NCI-H128 (cell line): Measurements from ENCODE around the gene LSMEM2.
"Not testable (repeated sequence)": the region's sequence is repeated elsewhere in the genome, so short reads cannot be mapped to it uniquely, and the experiment has no call there.

Source experiments
- DNase-seq: peaks from one replicate; lab custom pipeline; 2025; ENCODE audit not compliant: unreplicated experiment; lab: John Stamatoyannopoulos, UW

LSMEM2 gene

DNA sequence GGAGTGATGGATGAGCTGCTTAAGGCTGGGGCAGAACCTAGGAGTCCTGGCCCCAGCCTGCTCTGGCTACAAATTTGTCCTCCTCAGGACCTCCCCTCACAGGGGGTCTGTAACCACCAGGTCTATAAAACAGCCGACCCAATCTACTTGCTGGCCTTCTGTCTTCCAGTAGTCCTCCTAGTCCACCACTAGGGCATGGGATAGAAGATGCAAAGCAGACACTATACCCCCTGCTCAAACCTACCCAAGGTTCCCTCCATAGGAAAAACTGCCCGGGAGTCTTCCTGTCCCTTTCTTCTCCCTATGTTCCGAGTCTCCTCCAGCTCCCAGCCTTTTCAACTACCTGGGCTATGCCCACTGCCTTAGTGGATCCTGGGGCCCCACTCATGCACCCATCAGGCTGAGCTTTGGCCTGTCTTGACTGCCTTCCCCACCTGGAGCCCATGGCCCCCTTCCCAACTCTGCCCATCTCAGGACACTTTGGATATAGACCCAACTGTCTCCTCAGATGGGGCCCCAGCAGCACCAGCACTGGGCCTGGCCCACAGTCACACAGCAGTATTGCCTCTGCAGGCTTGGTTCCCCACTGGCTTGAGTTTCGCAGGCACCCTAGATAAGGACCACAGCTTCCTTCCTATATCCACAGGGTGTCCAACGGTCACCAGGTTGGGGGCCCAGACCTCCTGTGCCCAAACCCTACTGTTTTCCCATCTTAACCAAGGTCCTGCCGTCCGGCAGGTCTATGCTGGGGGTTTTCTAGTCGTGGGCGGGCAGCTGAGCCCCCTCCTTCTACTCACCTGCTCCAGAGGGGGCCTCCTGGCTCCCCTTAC, 19.2 kb downstream of the LSMEM2 start:
- no peak for DNase-seq

- peak; percentile 91 for DNase-seq
Observed at GRCh38 chr3:50298836-50299637, 20.1 kb downstream of the LSMEM2 start, which contains the start of the genes HYAL3 and NAA80. Gene HYAL3, minus strand, starts transcription at chr3:50299405. Its CDS starts 3,803 bp downstream, at chr3:50295602. Gene NAA80, minus strand, starts transcription at chr3:50299405. Its CDS starts 1,942 bp downstream, at chr3:50297463.

GRCh38 chr3:50299638-50299928, 20.7 kb downstream of the LSMEM2 start:
- no peak for DNase-seq

- DNase-seq, result no peak
Observed at GRCh38 chr3:50299929-50300680, 21.2 kb downstream of the LSMEM2 start.

DNA sequence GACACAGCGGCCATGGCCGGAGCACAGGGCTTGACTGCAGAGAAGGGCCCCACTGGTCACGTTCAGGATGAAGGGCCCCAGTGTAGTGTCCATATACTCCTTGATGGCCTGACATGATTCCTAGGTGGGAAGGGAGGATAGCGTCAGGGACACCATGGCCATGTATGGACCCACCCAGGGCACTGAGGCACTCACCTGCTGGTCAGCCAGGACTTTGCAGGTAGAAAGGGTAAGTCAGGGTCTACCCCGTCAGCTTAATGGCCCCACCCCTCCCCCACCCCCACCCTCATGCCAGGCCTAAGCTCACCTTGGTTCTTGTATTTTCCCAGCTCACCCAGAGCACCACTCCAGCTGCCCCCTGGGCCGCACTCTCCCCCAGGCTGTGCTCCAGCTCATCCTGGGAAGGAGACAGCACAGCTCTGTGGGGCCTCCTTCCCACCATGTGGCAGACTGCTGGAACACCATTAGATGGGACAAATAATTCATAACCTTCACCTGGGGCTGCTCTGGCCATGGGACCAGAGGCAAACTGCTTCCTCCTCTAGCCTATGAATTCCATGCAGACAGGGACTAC, 21.9 kb downstream of the LSMEM2 start:
- DNase-seq, result no peak

DNA sequence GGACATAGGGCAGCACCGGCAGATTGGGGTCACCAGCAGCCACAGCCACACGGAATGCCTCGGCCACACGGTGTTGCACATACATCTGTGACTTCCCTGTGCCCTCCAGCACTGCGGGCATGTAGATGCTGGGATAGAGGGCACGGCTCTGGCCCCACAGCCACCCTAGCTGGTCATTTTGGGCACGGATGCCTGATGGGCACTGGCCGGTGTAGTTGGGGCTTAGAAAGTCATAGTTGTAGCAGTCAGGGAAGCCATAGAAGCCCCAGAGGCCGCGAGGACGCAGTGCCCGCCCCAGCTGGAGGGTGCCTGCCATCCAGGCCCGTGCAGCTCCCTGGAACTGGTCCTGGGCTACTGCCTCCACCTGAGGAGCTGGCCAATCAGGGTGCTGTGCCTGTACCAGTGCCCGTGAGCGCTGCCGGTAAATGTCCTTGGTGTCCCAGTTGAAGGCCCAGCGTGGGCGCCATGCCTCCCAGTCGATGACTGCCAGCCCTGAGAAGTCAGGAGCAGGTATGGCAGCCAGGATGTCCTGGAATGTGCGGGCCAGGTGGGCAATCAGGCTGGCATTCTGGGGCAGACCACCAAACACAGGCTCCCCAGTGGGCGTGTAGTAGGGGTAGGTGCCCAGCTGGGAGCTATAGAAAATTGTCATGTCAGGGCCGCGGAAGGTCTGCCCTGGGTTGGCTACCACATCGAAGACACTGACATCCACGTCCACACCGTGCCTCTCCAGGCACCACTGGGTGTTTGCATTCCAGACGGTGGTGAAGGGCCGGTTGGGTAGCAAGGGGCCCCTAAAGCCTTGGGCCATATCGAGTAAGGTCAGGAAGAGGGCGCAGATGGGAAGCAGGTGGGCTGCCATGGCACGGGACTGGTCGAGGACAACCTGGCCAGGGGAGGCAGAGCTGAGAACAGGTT, 23.5 kb downstream of the LSMEM2 start:
- DNase-seq, result no peak

DNA sequence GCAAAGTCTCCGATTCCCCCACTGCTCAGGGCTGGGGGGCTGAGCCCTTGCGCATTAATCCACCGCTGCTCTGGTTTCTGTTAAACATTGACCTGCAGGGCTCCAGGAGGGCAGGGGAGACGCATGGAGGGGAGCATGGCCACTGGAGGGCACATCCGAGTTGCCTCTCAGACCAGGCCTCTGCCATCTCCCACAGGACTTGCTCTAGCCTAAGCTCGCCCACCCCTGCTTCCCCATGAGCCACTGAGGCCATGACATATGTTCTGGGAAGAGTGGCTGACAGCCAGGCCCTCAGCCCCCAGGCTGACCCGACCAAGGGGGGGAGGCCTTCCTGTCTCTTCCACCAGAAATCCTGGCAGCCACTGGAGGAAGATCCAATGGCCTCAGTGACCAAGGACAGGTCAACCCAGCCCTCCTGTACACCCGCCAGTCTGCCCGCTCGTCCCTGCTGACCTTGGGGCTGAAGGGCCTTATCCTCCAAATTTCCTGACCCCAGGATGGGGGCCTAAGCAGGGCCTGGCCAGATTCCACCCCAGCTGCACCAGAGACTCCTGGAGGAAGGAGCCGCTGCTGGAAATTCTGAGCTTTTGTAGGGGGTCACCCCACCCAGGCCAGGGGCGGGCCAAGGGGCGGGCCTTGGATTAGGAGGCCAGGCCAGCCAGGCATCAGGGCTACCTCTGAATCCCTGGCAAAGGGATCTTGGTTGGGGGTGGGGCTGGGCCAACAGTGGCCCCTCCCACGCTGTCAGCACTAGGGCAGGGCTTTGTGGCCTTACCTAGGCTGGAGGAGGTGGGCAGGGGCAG, 24.3 kb downstream of the LSMEM2 start, which contains the start of gene HYAL1:
TSS of gene HYAL1 (minus strand) at position 562 of the 803 bp plus-strand sequence. CDS start 618 bp downstream, outside the sequence.
- DNase-seq, result no peak

DNA sequence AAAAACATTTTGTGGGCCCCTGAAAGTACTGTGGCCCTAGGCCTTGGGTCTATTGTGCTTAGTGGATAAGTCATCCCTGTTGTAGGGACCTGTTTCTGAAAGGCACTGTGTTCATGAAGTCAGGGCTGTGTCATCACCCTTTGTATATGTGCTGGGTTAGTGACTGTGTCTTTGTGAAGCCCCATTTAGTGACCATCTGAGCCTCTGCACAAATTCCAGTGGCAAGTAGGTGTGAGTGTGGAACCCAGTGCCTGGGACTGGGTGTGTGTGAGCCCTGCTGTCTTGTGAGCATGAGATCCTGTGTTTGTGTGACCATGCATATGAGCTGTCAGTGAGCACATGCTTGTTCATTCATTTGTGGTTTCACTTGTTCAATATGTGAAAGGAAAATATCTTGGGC, 25.7 kb downstream of the LSMEM2 start:
- DNase-seq, result no peak

DNA sequence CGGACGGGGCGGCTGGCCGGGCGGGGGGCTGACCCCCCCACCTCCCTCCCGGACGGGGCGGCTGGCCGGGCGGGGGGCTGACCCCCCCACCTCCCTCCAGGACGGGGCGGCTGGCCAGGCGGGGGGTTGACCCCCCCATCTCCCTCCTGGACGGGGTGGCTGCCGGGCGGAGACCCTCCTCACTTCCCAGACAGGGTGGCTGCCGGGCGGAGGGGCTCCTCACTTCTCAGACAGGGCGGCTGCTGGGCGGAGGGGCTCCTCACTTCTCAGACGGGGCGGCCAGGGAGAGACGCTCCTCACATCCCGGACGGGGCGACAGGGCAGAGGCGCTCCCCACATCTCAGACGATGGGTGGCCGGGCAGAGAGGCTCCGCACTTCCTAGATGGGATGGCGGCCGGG, 33.2 kb downstream of the LSMEM2 start:
- not testable (repeated sequence) for DNase-seq

- no peak for DNase-seq
Observed at GRCh38 chr3:50314342-50314741, 35.5 kb downstream of the LSMEM2 start.

- DNase-seq, result no peak
Observed at GRCh38 chr3:50314816-50315215, 35.9 kb downstream of the LSMEM2 start.

- DNase-seq, result no peak
Observed at GRCh38 chr3:50316657-50317242, 37.9 kb downstream of the LSMEM2 start.

DNA sequence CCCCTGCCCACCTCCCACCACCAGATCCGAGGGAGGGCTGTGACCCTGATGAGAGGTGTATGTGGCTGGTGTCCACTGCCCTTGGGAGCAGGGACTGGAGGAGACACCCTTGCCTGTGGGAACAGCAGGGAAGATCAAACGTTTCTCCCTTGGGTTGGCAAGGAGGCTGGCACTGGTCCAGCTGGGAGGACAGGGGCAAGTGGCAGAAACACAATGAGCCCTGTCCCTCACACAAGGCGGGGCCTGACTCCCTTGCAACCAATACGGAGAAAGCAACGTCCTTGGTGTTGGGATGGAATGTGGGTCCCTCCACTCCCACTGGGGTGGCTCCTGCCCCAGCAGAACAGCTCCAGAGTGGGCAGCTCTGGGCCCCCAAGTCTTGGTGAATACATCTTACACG, 38.4 kb downstream of the LSMEM2 start:
- no peak for DNase-seq

- DNase-seq, result no peak
Observed at GRCh38 chr3:50318163-50318562, 39.3 kb downstream of the LSMEM2 start.

GRCh38 chr3:50318615-50319014, 39.7 kb downstream of the LSMEM2 start:
- no peak for DNase-seq

- DNase-seq, result no peak
Observed at GRCh38 chr3:50319181-50319893, 40.5 kb downstream of the LSMEM2 start.

- no peak for DNase-seq
Observed at GRCh38 chr3:50319894-50320625, 41.2 kb downstream of the LSMEM2 start.
